ENCODE data around the gene RHOA.

GRCh38 chr3:49370585-49371290, 41.0 kb downstream of the RHOA start:
- TF ChIP-seq POLR2A (IDR thresholded peaks at IDR 0.05; ENCODE audit: low read length) = no peak
- no peak for TF ChIP-seq BHLHE40 (IDR thresholded peaks at IDR 0.05; ENCODE audit: low read depth, low read length)
